Pulmonary artery endothelial cell (primary cell): ENCODE data around the gene F5. TPM values are rescaled to one million over a fixed set of nuclear protein-coding genes. Genes with fewer than 3 reads are reported as not detected.
"Not testable (repeated sequence)": the region's sequence is repeated elsewhere in the genome, so short reads cannot be mapped to it uniquely, and the experiment has no call there.

Experiments
- DNase-seq: peaks from one replicate; pipeline ENCODE4 v3.0.0-alpha.2; 2011; ENCODE audit warnings: low read depth, low spot score
- total RNA-seq: library from RNA; depleted of rRNA; stranded (reverse); fragments of >200 nt; gene quantifications from 2 replicates; pipeline ENCODE4 v1.2.3, GENCODE V29; 2014

Gene F5
- total RNA-seq, 1 donor from 2014 or later = 0.13 TPM

DNA sequence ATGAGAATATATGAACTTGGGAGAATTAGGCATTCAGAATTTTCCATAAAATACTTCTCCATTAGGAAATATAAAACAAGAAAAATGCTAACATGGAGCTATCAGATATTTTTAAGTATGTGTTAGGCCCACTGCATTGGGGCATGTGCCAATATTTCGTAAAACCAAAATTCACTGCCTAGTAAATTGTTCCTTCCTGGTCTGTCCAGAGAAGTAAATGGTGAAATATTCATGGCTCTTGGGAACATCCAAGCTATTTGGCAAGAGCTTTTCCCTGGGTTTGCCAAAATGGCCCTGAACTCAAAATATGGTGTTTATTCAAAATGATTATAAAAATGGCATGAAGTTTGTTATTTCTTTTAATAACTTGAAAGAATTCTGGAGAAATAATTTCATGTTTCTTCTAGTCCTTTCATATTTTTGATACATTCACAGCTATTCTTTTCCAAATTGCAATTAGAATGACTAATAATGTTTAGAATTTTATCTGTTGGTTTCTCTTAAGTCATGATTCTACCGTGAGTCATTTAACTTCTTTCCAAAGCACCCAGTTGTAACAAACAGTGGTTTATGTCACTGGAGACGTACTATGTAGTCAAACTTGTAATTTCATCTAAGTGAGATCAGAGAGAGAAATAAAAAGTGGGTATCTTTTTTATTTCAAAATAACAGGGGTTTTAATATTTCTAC is 74.8 kb downstream of the F5 start:
- DNase-seq = peak; percentile 19

DNA sequence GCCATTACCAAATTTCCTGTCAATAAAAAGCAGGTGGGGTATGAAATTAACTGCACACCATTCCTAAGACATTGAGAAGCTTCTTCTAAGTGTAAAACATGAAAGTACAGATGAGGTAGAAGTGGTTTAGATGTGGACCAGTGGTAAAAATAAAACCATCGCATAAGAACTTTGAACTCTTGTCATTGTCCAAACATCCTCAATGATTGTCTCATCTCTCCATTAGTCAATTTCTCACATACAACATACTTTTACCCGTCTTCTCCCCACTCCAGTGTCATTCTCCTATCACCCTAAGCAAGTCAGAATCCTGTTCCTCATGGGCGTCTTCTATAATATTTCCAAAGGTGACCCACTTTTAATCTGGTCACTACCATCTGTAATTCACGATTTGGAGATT is 76.2 kb downstream of the F5 start:
- no peak for DNase-seq

DNA sequence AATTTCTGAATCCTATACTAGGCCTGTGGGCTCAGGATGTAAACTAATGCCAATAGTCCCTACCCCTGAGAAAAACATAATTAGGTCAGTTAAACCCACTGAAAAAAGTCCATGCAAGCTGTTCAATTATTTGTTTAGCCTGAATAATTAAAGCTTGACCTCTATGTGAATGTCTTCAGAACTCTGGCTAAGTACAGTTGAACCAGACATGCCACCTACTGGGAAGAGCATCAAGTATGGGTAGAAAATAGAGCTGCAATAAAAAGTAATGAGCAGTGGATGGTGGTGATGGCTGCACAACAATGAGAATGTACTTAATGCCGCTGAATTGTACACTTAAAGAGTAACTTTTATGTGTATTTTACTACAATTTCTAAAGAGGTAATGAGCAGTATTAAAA is 76.9 kb downstream of the F5 start:
- DNase-seq = no peak

DNA sequence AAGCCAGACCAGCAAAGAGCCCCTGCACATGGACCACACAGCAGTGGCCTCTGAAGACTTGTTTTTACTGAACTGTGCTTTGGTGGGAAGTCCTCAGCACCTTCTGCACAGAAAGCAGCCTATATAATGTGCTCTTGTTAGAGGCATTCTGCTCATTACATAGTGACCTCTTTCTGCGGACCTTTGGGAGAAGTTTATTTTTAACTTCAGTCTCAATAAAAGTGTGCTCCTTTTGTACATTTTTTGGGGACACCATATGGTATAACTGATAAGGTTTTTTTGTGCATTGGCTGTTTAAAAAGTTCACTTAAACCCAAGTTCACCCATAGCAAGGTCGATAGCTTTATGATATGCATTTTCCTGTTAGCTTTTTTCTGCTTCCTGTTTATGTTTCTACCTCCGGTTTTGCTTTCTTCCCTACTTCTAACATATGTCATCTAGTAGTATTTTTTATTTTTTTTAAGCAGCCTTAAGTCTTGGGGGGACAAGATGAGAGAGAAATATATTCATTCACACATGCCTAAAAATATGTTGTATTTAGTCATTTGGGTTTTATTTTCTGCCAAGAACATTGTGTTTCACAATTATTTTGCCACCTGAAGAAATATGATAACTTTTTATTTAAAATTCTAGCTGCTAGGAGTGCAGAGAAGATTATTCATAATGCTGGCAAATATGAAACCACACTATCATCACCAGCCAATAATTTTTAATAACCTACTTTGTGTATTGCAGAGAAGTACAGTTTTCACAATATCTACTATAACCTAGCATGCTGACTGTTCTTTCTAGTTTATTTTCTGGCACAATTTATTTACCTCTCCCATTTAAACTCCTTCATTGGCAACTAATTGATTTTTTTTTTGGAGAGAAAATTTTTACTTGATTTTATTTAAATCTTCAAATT is 77.6 kb downstream of the F5 start:
- no peak for DNase-seq

DNA sequence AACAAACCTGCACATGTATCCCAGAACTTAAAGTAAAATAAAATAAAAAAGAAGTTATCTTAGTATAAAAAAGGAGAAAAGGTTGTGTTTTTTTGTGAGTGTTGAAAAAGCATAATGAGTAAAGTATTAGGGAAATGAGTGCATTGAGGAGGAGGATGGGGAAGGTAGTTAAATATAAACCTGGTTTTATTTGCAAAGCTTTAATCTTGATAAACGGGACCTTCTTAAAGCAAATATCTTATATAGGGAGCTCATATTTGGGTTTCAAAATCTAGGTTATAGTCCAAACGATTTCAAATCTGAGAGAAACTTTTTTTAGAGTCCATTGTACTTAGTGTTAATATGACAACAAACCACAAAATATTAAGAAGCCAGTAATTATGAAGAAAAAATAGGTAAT is 78.9 kb downstream of the F5 start:
- no peak for DNase-seq

DNA sequence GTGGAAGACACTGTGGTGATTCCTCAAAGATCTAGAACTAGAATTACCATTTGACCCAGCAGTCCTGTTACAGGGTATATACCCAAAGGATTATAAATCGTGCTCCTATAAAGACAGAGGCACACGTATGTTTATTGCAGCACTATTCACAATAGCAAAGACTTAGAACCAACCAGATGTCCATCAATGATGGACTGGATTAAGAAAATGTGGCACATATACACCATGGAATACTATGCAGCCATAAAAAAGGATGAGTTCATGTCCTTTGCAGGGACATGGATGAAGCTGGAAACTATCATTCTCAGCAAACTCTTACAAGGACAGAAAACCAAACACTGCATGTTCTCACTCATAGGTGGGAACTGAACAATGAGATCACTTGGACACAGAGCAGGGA is 82.7 kb downstream of the F5 start:
- DNase-seq = not testable (repeated sequence)

DNA sequence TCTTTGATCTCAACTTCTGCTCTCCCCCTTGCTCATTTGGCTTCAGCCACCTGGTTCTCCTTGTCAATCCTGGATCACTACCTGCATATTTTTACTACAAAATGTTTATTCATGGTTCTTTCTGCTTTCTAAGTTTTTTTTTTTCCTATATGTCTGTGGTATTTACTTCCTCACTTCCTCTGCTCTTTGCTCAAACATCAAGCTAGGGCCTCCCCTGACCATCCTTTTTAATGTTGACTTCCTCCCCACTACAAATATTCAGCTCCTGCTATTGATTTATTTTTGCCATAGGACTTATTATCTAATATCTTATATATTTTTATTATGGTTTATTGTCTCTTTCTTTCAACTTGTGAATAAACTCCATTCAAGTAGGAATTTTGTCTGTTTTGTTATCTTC is 86.5 kb downstream of the F5 start:
- DNase-seq = no peak

DNA sequence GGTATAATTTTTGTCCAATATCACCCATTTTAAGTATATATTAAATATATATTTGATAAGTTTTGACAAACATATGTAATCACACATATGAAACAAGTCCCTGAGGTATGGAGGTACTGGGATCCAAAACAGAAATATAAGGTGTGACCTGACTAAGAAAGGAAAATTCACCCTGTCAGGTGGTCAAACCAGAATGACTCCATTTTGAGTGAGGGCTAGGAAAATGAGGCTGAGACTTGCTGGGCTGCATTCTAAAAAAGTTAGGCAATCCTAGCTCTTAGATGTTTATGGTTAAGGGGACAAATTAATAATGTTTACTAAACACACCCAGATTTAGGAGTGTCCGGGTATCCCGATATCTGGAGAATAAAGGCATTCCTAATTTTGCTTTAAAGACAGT is 89.0 kb downstream of the F5 start:
- no peak for DNase-seq

DNA sequence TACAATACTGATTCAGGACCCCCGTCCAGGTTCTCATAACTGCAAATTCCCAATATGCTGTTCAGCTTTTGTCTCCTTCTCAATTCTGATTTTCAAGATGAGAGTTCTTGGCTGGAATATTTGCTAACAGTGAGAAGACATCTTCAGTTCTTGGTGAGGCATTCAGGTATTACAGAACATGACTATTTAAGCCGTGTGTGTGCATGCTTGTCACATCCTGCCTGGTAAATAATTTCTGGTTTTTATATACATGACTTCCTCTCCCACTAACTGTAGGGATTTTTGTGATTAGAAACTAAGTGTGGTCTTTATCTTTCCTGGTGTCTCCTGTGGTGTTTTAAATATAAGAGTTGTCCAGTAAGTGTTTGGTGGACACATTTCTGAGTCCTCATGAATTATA is 90.4 kb downstream of the F5 start:
- no peak for DNase-seq

DNA sequence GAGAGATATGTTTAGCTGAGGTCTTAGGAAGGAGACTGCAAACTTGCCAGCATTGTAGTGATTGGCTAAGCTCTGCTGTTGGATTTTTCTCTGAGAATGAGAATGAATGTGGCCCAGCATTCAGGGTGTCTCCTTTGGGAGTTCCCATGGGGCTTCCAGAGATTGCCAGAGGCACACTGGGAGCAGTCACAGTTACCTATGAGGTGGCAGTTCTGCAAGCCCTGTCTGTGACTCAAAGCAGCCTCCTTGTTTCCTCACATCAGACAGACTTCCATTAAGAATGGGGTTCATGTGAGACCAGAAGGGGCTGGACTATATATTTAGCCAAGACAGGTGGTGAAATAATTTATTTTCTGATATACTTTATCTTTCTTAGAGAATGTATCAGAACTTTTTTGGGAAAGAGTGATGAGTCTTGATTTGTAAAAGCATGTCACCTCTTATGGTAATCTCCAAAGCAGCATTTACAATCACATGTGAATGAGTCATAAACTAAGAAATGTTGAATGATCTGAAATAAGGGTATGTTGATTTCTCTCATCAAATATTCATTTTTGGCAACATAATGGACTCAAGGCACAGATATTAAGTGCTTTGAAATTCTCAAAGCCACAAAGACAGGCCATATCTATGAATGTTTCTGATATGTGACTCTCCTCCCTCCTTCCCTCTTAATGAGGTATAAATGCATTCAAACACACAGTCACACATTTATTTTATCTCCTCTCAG is 91.1 kb downstream of the F5 start:
- no peak for DNase-seq

DNA sequence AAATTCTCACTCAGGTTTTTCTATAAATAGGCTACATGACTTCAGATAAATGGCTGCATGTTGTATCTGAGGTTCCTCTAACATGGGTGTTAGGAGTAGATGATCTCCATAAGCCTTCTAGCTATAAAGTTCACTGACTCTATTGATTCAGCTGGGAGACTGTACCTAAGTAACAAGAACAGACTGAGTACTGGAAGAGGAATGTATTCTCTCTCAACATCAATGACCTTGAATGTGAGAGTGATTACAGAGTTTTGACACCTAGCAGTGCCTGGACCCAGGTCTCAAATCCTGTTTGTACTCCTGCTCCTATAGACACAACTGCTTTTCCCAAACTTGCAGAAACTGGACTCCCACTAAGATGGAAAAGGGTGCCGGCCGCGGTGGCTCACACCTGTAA is 91.9 kb downstream of the F5 start:
- DNase-seq = no peak

DNA sequence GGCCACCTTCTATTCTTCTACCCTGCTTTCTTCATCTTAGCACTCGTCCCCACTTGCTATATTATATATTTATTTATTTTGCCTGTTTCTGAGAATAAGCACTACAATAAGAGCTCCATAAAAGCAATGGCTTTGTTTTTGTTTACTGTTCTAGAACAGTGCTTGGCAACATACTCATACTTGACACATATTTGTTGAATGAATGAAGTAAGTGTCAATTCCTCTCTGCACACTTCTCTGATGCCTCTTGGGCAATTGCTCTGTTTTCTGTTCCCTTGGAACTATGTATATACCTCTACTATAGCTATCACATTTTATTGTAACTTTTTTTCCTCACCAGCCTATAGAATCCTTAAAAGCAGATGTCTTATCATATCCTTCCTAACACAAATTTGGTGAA is 93.0 kb downstream of the F5 start:
- no peak for DNase-seq

DNA sequence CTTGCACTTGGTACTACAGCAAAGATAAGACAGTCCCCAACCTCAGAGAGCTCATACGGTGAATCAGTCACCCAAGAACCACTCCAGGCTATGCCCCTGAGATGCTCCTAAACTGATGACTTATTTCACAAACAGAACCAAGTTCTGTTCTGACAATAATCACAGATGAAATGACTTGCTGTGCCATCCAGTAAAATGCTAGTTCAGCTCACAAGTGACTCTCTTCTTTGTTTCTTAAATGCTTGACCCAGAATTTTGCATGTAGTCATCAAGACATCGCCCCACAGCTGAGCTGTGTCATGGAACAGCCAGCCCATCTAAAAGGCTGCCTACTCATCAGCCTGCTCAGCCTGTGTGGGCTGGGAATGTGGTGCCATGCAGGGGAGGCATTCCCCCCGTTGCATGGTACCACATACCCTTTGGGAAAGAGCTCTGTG is 94.4 kb downstream of the F5 start:
- no peak for DNase-seq

DNA sequence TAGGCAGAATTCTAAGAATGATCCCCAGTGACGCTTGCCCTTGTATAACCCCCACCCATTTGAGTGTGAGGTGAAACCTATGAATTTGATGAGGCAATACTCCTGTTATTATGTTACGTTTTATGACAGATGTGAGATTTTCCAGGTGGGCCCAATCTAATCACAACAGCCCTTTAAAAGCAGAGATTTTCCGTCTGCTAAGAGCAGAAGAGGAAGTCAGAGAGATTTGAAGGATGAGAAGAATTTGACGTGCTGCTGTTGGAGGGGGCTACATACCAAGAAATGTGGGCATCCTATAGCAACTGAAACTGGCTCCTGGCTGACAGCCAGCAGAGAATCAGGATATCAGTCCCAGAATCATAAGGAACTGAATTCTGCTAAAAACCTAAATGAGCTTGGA is 98.1 kb downstream of the F5 start:
- DNase-seq = no peak

DNA sequence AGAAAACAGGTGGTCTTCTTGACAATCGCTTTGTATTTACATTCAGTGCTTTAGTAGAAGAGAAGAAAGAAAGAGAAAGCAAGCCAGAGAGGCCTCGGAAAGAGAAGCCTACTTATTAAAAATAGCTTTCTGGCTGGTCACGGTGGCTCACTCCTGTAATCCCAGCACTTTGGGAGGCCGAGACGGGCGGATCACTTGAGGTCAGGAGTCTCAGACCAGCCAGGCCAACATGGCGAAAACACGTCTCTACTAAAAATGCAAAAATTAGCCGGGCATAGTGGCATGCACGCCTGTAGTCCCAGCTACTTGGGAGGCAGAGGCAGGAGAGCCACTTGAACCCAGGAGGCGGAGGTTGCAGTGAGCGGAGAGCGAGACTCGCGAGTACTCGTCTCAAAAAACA is 98.7 kb downstream of the F5 start:
- DNase-seq = no peak

DNA sequence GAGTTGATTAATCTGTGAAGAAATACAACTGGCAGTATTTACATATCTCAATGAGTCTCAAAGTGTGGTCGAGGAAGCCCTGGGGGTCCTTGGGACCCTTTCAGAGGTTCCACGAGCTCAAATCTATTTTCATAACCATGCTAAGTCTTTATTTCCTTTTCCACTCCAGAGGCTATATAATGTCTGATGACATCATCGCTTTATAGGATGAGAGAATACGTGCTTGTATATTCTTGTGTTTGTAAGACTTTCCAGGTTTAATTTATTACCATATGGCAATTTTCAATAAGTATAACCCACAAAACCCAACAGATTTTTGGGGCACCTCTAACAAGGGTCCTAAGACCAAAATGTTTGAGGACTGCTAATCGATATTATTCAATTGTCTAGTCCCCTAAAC is 99.1 kb downstream of the F5 start:
- DNase-seq = no peak

DNA sequence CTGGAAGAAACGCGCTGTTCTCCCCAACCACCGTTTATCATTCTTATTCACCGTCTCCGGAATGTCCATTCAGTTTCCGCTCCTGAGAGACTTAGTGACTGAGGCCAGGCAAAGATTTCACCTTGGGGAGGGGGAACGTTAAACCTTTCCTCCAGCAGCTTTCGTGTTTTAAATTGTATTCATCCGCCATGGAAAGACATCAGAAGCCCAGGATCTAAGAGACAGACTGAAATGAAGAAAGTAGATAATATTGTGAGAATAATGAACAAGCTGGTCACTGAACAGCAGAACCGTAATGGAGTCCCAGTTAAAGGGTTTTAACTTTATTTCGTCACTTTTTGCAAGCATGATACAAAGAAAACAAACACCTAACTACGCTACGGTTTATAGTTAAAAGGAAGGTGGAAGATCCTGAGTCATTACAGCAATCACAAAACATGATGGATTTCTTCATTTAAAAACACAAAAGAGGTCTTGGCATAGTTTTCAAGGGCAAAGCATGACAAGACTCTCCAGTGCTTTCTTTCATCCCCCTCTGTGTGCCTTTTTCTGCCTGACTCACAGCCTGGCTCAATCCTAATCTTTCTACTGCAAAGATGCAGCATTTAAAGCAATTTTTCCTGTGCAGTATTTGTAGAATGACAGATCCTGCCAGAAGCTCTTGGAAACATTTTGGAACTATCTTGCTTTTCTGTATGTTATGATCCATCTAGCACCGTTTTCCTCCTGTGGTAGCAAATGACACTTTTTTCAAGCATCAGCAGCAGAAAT is 99.8 kb downstream of the F5 start:
- DNase-seq = no peak

DNA sequence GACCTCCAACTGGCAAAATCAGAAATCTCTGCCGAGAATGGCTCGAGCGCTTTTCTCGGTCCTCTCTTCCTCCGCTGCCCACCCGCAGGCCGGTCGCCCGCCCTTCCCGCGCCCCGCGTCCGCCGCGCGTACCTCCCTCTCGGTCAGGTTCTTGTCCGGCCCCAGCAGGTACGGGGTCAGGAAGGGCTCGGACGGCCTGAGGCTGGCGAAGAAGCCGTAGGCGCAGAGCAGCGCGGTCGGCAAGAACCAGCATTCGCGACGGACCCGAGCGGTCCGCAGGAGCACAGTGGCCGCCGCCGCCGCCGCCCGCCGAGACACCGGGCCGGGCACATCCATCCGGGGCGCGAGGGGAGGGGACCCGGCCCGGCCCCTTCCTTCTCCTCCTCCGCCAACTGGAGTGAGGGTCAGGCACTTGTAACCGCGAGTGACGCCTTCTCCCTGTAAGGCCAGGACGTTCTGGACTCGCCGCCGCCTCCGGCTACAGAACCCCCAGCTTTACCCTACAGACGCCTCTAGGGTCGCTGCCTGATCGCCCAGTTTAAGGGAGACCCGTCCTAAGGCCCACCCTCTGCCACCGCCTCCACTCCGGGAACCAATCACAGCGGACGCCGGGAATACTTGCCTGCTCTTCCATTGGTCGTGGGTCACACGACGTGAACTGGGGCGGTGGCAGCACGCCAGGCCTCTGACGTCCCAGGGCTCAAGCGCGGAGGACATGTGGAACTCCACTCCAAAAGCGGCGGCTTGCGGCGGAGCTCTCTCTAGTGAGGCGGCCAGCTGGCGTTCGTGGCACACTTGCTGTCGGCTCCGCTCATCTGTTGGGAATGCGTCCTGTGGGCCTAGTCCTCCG is 100.6 kb downstream of the F5 start, which contains the start of gene SLC19A2:
TSS of gene SLC19A2 (minus strand) at position 514 of the 850 bp plus-strand sequence. CDS start at position 336, 178 bp downstream.
- peak; percentile 95 for DNase-seq

DNA sequence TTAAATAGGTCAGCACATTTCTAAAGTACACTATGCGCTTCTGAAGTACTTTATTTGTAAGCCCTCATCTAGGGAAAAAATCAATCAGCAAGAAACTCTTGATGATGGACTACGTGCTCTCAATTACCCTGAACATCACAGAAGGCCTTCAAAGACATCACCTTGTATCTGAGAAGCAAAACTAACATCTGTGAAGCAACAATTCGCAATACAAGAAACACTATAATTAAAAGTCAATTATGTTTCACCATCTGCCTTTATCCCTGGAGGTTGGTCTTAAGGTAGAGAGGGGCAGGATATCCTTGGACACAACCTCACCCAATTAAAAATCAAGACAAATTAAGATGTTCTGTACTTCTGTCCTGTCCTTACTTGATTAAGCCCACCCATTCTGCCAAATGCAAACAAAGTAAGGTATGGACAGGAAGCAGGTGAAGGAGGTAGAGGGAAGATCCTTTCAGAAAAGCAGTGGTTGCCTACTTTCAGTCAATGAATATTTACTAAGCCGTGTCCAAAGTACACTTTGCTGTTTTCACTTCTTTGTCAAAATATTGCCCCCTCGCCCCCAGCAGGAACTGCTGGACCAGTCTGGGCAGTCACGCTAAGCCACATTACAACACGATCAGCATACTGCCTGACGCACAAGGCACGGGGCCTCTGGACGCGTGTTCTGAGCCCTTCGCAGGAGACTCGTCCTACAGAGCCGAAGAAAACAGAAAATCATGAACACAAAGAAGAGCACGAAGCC is 101.4 kb downstream of the F5 start:
- no peak for DNase-seq

DNA sequence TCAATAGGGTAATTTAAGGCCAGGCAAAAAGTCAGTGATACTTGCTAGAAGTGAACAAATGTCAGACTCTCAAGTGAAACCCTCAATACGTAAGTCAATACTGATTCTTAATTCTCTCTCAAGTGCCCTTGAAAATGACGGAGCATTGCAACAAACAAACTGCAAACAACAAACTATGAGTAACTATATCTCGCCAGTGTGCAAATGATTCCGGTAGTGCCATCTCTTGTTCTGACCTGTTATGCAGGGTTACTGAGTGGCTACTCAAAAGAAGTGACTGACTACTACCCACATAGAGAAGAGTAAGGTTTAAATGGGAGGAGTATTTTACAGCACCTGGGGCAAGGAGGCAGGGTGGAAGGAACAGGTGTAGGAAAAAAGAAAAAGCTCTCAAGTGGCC is 102.2 kb downstream of the F5 start:
- no peak for DNase-seq
